ENCODE data around the gene SLC22A2. TPM values are rescaled to one million over a fixed set of nuclear protein-coding genes. Genes with fewer than 3 reads are reported as not detected.

The SLC22A2 gene
- total RNA-seq, 1 donor from 2014 or later, result not detected

DNA sequence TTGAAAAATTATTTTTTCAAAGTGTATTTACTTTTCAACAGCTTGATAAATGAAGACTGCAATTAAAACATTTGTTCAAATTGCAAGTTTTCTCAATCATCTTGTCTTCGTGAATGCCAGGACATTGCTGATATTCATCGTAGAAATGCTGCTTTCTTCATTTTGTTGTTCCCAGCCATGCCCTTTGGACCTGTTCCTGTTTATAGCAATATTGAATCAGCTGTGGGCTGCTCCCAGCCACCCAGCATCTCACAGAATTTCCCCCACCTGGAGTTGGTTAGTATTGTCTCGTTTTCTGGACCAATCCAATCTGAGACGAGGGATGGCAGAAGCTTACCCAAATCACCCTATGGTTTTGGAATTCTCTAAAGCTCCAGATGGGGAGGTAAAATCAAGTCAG, 40.8 kb downstream of the SLC22A2 start:
- FAIRE-seq (no peak), DNase-seq (ENCODE audit: low read depth) (no peak)
- Histone ChIP-seq H3K9me3 (ENCODE audit: insufficient read depth, low read depth, low read length) (peaks cover 3% of the 10 kb centered on the region), H3K4me2 (ENCODE audit: low read length) (no peak overlapping the region), H3K27me3 (ENCODE audit: insufficient read depth, low read length) (no peaks in the 10 kb centered on the region), H2AFZ (ENCODE audit: low read depth, low read length) (no peak overlapping the region), H4K20me1 (ENCODE audit: insufficient read depth, low read length) (no peaks in the 10 kb centered on the region), H3K36me3 (ENCODE audit: insufficient read depth, low read length) (no peaks in the 10 kb centered on the region), H3K4me3 (ENCODE audit: insufficient read depth, low read depth, low read length) (no peak overlapping the region), H3K4me1 (ENCODE audit: insufficient read depth, low read length) (no peaks in the 10 kb centered on the region), H3K27ac (ENCODE audit: low read depth, low read length) (no peak overlapping the region), H3K9ac (ENCODE audit: low read length) (no peak overlapping the region), H3K79me2 (ENCODE audit: insufficient read depth, low read length) (no peaks in the 10 kb centered on the region)
- Mint-ChIP-seq H3K4me3 (ENCODE audit: unreplicated experiment) (no peak overlapping the region), H3K4me1 (ENCODE audit: low read depth, unreplicated experiment) (no peaks in the 10 kb centered on the region), H3K27ac (ENCODE audit: unreplicated experiment) (no peak overlapping the region), H3K27me3 (ENCODE audit: low read depth, unreplicated experiment) (peaks cover 10% of the 10 kb centered on the region), H3K36me3 (ENCODE audit: low read depth, unreplicated experiment) (no peaks in the 10 kb centered on the region), H3K9me3 (ENCODE audit: unreplicated experiment) (peaks cover 5% of the 10 kb centered on the region)
- TF ChIP-seq EZH2 (IDR thresholded peaks at IDR 0.05; ENCODE audit: insufficient read depth, low read length), result no peak
- TF ChIP-seq, protein P1, sequence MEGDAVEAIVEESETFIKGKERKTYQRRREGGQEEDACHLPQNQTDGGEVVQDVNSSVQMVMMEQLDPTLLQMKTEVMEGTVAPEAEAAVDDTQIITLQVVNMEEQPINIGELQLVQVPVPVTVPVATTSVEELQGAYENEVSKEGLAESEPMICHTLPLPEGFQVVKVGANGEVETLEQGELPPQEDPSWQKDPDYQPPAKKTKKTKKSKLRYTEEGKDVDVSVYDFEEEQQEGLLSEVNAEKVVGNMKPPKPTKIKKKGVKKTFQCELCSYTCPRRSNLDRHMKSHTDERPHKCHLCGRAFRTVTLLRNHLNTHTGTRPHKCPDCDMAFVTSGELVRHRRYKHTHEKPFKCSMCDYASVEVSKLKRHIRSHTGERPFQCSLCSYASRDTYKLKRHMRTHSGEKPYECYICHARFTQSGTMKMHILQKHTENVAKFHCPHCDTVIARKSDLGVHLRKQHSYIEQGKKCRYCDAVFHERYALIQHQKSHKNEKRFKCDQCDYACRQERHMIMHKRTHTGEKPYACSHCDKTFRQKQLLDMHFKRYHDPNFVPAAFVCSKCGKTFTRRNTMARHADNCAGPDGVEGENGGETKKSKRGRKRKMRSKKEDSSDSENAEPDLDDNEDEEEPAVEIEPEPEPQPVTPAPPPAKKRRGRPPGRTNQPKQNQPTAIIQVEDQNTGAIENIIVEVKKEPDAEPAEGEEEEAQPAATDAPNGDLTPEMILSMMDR (IDR thresholded peaks at IDR 0.05; ENCODE audit: insufficient read depth, low read depth, low read length), result no peak

- H3K9me3 ChIP-seq (ENCODE audit: insufficient read depth, low read depth, low read length), result peaks cover 3% of the 10 kb centered on the region
- Mint-ChIP-seq H3K4me1 (ENCODE audit: low read depth, unreplicated experiment) (no peaks in the 10 kb centered on the region), H3K27ac (ENCODE audit: unreplicated experiment) (no peak overlapping the region), H3K4me3 (ENCODE audit: unreplicated experiment) (no peak overlapping the region), H3K27me3 (ENCODE audit: low read depth, unreplicated experiment) (peaks cover 10% of the 10 kb centered on the region), H3K36me3 (ENCODE audit: low read depth, unreplicated experiment) (no peaks in the 10 kb centered on the region), H3K9me3 (ENCODE audit: unreplicated experiment) (peaks cover 5% of the 10 kb centered on the region)
- no peak overlapping the region for H3K27ac ChIP-seq (ENCODE audit: low read depth, low read length)
- H3K4me2 ChIP-seq (ENCODE audit: low read length), result no peak overlapping the region
- H3K36me3 ChIP-seq (ENCODE audit: insufficient read depth, low read length), result no peaks in the 10 kb centered on the region
- H3K79me2 ChIP-seq (ENCODE audit: insufficient read depth, low read length), result no peaks in the 10 kb centered on the region
- H2AFZ ChIP-seq (ENCODE audit: low read depth, low read length), result no peak overlapping the region
- H3K4me1 ChIP-seq (ENCODE audit: insufficient read depth, low read length), result no peaks in the 10 kb centered on the region
- DNase-seq (ENCODE audit: low read depth) (no peak), FAIRE-seq (no peak)
- no peak overlapping the region for H3K4me3 ChIP-seq (ENCODE audit: insufficient read depth, low read depth, low read length)
- TF ChIP-seq, protein P1 (IDR thresholded peaks at IDR 0.05; ENCODE audit: insufficient read depth, low read depth, low read length), result no peak
- no peak for TF ChIP-seq EZH2 (IDR thresholded peaks at IDR 0.05; ENCODE audit: insufficient read depth, low read length)
- no peak overlapping the region for H3K9ac ChIP-seq (ENCODE audit: low read length)
- no peaks in the 10 kb centered on the region for H4K20me1 ChIP-seq (ENCODE audit: insufficient read depth, low read length)
- H3K27me3 ChIP-seq (ENCODE audit: insufficient read depth, low read length), result no peaks in the 10 kb centered on the region
Measured at GRCh38 chr6:160217073-160217472, 41.5 kb downstream of the SLC22A2 start.

DNA sequence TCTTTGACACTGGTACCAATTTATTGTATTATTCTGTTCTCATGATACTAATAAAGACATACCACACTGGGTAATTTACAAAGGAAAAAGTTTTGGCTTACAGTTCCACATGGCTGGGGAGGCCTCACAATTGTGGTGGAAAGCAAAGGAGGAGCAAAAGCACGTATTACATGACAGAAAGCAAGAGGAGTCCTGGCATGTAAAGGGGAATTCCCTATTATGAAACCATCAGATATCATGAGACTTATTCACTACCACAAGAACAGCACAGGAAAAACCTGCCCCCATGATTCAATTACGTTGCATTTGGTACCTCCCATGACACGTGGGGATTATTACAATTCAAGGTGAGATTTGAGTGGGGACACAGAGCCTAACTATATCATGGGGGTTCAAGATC, 43.4 kb downstream of the SLC22A2 start:
- Mint-ChIP-seq H3K4me1 (ENCODE audit: low read depth, unreplicated experiment) (no peaks in the 10 kb centered on the region), H3K27ac (ENCODE audit: unreplicated experiment) (no peak overlapping the region), H3K36me3 (ENCODE audit: low read depth, unreplicated experiment) (peaks cover 2% of the 10 kb centered on the region), H3K4me3 (ENCODE audit: unreplicated experiment) (no peak overlapping the region), H3K9me3 (ENCODE audit: unreplicated experiment) (peaks cover 10% of the 10 kb centered on the region), H3K27me3 (ENCODE audit: low read depth, unreplicated experiment) (peaks cover 12% of the 10 kb centered on the region)
- Histone ChIP-seq H3K9me3 (ENCODE audit: insufficient read depth, low read depth, low read length) (peaks cover 3% of the 10 kb centered on the region), H2AFZ (ENCODE audit: low read depth, low read length) (no peak overlapping the region), H3K79me2 (ENCODE audit: insufficient read depth, low read length) (no peaks in the 10 kb centered on the region), H3K27ac (ENCODE audit: low read depth, low read length) (no peak overlapping the region), H4K20me1 (ENCODE audit: insufficient read depth, low read length) (no peaks in the 10 kb centered on the region), H3K9ac (ENCODE audit: low read length) (no peak overlapping the region), H3K36me3 (ENCODE audit: insufficient read depth, low read length) (no peaks in the 10 kb centered on the region), H3K4me3 (ENCODE audit: insufficient read depth, low read depth, low read length) (no peak overlapping the region), H3K4me1 (ENCODE audit: insufficient read depth, low read length) (no peaks in the 10 kb centered on the region), H3K27me3 (ENCODE audit: insufficient read depth, low read length) (no peaks in the 10 kb centered on the region), H3K4me2 (ENCODE audit: low read length) (no peak overlapping the region)
- no peak for FAIRE-seq
- TF ChIP-seq EZH2 (IDR thresholded peaks at IDR 0.05; ENCODE audit: insufficient read depth, low read length), result no peak
- TF ChIP-seq, protein P1 (IDR thresholded peaks at IDR 0.05; ENCODE audit: insufficient read depth, low read depth, low read length), result no peak
- DNase-seq (ENCODE audit: low read depth), result no peak

All from astrocyte (in vitro differentiated cells and primary cell).